IPS-NIHi7 (cell line): ENCODE data around the gene HRH2.
"Not testable (repeated sequence)": the region's sequence is repeated elsewhere in the genome, so short reads cannot be mapped to it uniquely, and the experiment has no call there.

Experiments used
- DNase-seq: peaks from one replicate; pipeline ENCODE4 v3.0.0; 2012; ENCODE audit warnings: mixed read lengths; ENCODE audit errors: extremely low spot score

Gene HRH2

GRCh38 chr5:175646251-175646650 is 11.6 kb upstream of the HRH2 start:
- DNase-seq = no peak

DNA sequence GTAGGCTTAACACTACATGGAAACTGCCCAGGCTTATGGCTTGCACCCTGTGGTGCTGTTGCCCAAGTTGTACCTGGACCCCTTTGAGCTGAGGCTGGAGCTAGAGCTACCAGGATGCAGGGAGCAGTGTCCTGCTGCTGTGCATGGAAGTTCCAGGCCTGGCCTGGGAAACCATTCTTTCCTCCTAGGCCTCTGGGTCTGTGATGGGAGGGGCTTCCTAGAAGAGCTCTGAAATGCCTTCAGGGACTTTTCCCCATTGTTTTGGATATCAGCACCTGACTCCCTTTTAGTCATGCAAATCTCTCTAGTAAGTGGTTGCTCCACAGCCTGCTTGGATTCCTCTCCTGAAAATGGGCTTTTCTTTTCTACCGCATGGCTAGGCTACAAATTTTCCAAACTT is 7.9 kb upstream of the HRH2 start:
- no peak for DNase-seq

GRCh38 chr5:175650430-175651205 is 7.3 kb upstream of the HRH2 start:
- DNase-seq = not testable (repeated sequence)

GRCh38 chr5:175652741-175653663 is 4.9 kb upstream of the HRH2 start:
- DNase-seq = no peak

- DNase-seq = no peak
Observed at GRCh38 chr5:175653763-175654162, 4.1 kb upstream of the HRH2 start.

DNA sequence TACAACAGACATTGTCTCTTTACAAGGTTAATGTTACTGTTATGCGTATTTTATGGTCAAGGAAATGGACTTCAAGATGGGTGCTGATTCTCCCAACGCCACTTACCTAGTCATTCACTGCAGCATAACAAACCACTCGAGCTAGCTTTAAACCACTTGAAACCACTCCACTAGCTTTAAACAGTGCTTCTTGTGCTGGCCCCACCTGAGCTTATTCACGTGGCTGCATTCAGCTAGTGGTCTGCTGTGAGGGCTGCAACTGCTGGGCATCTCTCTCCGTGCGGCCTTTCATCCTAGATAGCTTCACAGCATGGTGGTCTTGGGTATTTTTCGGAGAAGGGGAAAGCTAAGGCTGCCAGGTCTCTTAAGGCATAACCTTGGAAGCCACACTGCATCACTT is 3.5 kb upstream of the HRH2 start:
- no peak for DNase-seq

DNA sequence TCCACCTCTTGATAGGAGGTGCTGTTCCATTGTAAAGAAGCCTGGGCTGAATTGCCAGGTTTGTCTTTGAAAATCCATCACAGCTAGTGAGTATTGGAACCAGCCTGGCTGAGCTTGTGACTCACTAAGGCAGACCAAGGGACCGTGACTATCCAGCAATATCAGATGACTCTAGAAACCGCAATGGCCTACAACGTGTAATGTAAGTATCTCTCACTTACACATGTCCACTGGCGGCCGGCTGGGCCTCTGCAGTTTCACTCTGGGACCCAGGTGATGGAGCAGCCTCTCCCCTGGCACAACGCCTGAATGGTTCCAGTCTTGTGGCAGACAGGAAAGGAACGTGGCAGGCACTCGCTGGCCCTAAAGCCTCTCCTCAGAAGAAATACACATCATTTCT is 3.1 kb upstream of the HRH2 start:
- DNase-seq = no peak

GRCh38 chr5:175655411-175655810 is 2.5 kb upstream of the HRH2 start:
- no peak for DNase-seq

- no peak for DNase-seq
Observed at GRCh38 chr5:175656966-175657365, 905 bp upstream of the HRH2 start.

DNA sequence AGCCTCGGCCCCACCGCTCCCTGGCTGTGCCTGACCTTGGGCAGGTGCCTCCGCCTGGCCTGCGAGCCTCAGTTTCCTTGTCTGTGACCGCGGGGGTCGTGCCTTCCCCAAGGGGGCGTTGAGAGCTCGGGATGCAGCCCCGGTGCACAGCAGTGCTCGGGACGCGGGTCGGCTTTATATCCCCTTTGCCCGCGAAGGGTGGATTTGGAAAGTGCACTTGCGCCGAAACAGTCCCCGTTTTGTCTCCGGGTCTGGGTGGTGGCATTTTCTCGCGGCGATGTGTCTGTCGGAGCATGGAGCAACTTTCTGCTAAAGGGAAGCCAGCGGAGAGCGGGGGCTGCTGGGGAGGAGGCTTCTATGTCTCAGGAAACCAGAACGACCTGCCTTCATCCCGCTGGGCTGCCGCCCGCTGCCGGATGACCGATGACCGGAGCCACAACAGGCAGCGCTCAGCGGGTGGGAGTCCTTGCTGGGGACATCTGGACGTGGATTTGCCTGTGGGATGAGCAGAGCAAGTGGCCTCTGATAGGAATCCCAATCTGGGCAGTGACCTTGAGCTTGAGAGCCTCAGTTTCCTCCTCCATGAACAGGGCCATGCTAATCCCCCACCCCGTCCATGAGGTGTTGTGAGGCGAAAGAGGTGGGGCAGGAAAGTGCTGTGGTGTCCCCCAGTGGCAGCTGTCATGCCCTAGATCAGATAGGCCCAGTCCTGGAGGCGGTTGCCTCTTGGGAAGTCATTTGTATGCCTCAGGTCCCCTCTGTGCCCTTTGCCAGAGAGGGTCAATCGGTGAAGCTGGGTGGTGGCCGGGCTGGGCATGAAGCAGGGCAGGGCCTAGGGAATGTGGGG is 651 bp downstream of the HRH2 start:
- DNase-seq = peak; percentile 70

DNA sequence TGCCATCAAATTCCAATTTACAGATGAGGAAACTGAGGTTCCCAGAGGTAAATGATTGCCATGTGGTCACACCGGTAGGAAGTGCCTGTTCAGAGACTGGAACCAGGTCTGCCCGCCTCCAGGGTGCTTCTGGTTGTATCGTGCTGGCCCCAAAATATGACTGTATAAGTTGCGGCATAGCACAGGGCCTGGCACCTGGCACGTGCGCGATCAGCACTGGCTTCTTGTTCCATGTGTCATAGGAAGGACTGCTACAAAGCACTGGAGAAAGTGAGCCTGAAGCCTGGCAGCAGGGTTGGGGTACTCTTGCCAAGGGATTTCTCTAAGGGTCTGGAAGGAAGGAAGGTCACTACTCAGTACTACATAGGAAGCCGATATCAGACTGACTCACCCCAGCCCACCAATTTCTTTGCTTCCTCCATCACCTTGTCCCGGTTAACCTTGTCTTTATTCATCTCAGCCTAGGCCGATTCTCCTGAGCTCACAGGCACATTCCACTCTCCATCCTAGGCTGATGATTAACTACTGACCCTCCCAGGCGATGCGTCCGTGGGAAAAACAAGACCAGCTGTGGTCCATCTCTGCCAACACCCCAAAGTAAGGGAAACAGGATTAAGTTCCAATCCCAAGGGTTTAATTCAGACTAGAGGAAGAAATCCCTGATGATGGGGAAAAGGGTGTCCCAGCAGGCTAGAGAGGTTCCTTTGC is 1.8 kb downstream of the HRH2 start:
- no peak for DNase-seq

- no peak for DNase-seq
Observed at GRCh38 chr5:175663186-175664184, 5.6 kb downstream of the HRH2 start.

DNA sequence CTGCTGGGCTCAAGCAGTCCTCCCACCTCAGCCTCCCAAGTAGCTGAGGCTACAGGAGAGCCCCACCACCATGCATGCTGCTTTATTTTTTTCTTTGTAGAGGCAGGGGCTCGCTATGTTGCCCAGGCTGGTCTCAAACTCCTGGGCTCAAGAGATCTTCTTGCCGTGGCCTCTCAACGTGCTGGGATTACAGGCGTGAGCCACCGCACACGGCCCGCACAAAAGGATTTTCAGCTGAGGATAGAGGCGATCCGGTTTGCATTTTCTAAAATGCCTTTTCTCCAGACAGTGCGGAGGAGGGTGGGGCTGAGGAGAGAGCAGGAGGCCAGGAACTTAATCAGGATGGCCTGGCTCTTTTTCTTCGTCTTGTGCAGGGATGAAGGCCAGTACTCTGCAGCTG is 6.9 kb downstream of the HRH2 start:
- DNase-seq = no peak

DNA sequence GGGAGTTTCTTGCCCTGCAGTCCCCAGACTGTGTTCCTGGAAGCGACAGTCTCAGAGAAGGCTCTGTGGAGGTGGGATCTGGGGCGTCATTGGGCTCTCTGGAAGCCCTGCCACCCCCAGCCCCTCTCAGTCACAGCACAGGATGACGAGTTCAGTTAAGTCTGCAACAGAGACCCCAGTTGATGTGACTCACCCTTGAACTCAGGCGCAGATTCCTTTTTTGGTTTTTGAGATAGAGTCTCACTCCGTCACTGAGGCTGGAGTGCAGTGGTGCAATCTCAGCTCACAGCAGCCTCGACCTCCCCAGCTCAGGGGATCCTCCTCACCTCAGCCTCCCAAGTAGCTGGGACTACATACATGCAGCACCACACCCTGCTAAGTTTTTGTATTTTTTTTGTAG is 8.3 kb downstream of the HRH2 start:
- DNase-seq = no peak

DNA sequence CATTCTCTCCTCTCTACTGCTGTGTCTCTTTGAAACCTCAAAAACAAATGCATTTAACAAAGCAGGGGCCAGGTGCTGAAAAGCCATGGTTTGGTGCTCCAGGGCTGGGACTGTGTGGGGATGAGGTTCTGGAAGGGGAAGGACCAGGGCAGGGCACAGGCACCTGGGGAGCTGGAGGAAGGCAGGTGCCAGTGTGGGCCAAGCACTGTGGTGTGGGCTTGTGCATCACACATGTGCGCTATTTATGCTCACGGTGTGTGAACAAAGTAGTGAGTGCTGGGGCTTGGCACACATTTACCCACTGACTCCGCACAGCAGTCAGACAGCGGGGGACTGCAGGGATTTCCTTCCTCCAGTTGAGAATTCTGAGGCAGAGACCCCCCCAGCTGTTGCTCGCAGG is 10.1 kb downstream of the HRH2 start:
- no peak for DNase-seq

- DNase-seq = no peak
Observed at GRCh38 chr5:175670372-175670771, 12.5 kb downstream of the HRH2 start.

DNA sequence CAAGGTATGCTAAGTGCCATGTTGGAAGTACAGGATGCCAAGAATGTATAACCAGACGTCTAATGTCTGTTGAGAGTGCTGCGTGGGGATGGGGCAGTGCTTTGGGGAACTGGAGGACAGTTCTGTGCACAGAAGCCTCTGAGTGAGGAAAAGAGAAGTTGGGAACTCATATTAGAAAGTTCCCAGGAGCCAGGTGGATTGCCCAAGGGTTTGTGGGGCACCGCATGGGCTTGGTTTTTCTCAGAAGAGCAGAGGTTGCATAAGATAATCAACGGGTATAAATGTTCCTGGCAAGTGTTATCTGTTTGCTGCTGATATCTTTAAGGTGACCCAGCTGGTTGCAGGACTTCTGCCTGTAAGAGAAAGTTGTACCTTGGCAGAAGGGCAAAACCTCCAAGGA is 13.1 kb downstream of the HRH2 start:
- DNase-seq = no peak

- DNase-seq = no peak
Observed at GRCh38 chr5:175672976-175673648, 15.2 kb downstream of the HRH2 start.

- DNase-seq = no peak
Observed at GRCh38 chr5:175674731-175675346, 17.0 kb downstream of the HRH2 start.
